Keratinocyte (primary cell): Measurements from ENCODE around the gene NEU2. TPM values are rescaled to one million over a fixed set of nuclear protein-coding genes. Genes with fewer than 3 reads are reported as not detected.

ENCODE experiments used
- DNase-seq: peaks from one replicate; pipeline ENCODE4 v3.0.0-alpha.2; 2011; ENCODE audit warnings: low read depth, missing footprints, low spot score
- FAIRE-seq: peaks from 2 replicates; lab custom pipeline; 2011; peaks lifted over from hg19 to GRCh38; lab: Jason Lieb, UNC
- H2AFZ ChIP-seq: 2 replicates; pipeline ENCODE4 v1.6.0; 2012; ENCODE audit warnings: low read length, control low read depth, inconsistent platforms; ENCODE audit not compliant: control insufficient read depth
- H3K27ac ChIP-seq: 2 replicates; pipeline ENCODE4 v1.5.1; 2011; ENCODE audit warnings: low read length; ENCODE audit not compliant: control insufficient read depth, insufficient read depth
- H3K27me3 ChIP-seq: 3 replicates; pipeline ENCODE4 v1.6.0; 2011; ENCODE audit warnings: low read length; ENCODE audit not compliant: control insufficient read depth, insufficient read depth; ENCODE audit errors: extremely low read depth
- H3K36me3 ChIP-seq, 2 experiments: 2 replicates in 1 of 2; 3 replicates in 1 of 2; pipeline ENCODE4 v1.5.1; 2011; ENCODE audit warnings: low read length in 2 of 2, mild to moderate bottlenecking in 1 of 2; ENCODE audit not compliant: control insufficient read depth in 2 of 2, insufficient read depth in 2 of 2; ENCODE audit errors: extremely low read depth in 1 of 2
- H3K4me1 ChIP-seq: 3 replicates; pipeline ENCODE4 v1.5.1; 2011; ENCODE audit warnings: low read length; ENCODE audit not compliant: control insufficient read depth, insufficient read depth; ENCODE audit errors: extremely low read depth
- H3K4me2 ChIP-seq: 3 replicates; pipeline ENCODE4 v1.6.0; 2011; ENCODE audit warnings: low read depth, low read length; ENCODE audit not compliant: control insufficient read depth, insufficient read depth; ENCODE audit errors: extremely low read depth
- H3K4me3 ChIP-seq, 3 experiments: fragments of 200-600 bp in 1 of 3; sonication (generic) in 1 of 3; 2 replicates in 2 of 3; 3 replicates in 1 of 3; pipeline ENCODE4 v1.5.1; 2011 to 2016; ENCODE audit warnings: low read length in 3 of 3, mild to moderate bottlenecking in 3 of 3, control low read depth in 2 of 3, inconsistent platforms in 1 of 3, low read depth in 1 of 3, mixed read lengths in 1 of 3, mixed run types in 1 of 3, moderate library complexity in 1 of 3; ENCODE audit not compliant: control insufficient read depth in 2 of 3, insufficient read depth in 2 of 3; ENCODE audit errors: extremely low read depth in 1 of 3
- H3K79me2 ChIP-seq: 2 replicates; pipeline ENCODE4 v1.6.0; 2012; ENCODE audit warnings: low read length; ENCODE audit not compliant: control insufficient read depth, insufficient read depth
- H3K9ac ChIP-seq: 3 replicates; pipeline ENCODE4 v1.6.0; 2011; ENCODE audit warnings: low read length; ENCODE audit not compliant: control insufficient read depth, insufficient read depth; ENCODE audit errors: extremely low read depth
- H3K9me1 ChIP-seq: 3 replicates; pipeline ENCODE4 v1.6.0; 2011; ENCODE audit warnings: low read length; ENCODE audit not compliant: control insufficient read depth, insufficient read depth; ENCODE audit errors: extremely low read depth
- H3K9me3 ChIP-seq: 2 replicates; pipeline ENCODE4 v1.5.1; 2012; ENCODE audit warnings: low read depth, low read length; ENCODE audit not compliant: control insufficient read depth
- H4K20me1 ChIP-seq: 3 replicates; pipeline ENCODE4 v1.6.0; 2011; ENCODE audit warnings: low read length; ENCODE audit not compliant: control insufficient read depth, insufficient read depth; ENCODE audit errors: extremely low read depth
- EZH2 ChIP-seq: IDR thresholded peaks from one replicate; pipeline ENCODE4 v1.6.1; 2012; ENCODE audit warnings: inconsistent platforms, mild to moderate bottlenecking, low read length, moderate library complexity
- dilution Hi-C: fragments of 300-500 bp; cut with MboI; formaldehyde crosslinking; loops from one replicate; pipeline ENCODE4 v1.7.0; 2020; ENCODE audit warnings: low sequenced_read_pairs; ENCODE audit not compliant: extremely low pct_ligation_motif_present
- polyA plus RNA-seq, 5 experiments: library from polyadenylated mRNA; depleted of rRNA in 3 of 5; stranded (reverse) in 3 of 5; stranded (forward) in 1 of 5; unstranded in 1 of 5; fragments of >200 nt; gene quantifications; 1 replicate in 1 of 5; 2 replicates in 3 of 5; 3 replicates in 1 of 5; pipeline versions ENCODE4 v1.2.1 to v1.2.3, GENCODE V29; 2011 to 2012; ENCODE audit warnings: missing spikeins in 2 of 5, low read depth in 1 of 5, low replicate concordance in 1 of 5
- TF ChIP-seq, protein P1 (sequence below), 3 experiments: IDR thresholded peaks in 1 of 3; conservative IDR thresholded peaks in 1 of 3; optimal IDR thresholded peaks in 1 of 3; 2 replicates in 2 of 3; 3 replicates in 1 of 3; pipeline versions ENCODE3 to v1.5.1; 2011; ENCODE audit warnings: low read length in 3 of 3, mild to moderate bottlenecking in 3 of 3, moderate library complexity in 2 of 3, control low read depth in 1 of 3, inconsistent platforms in 1 of 3; ENCODE audit not compliant: insufficient read depth in 2 of 3; ENCODE audit errors: extremely low read depth in 1 of 3

Gene NEU2
- polyA plus RNA-seq, 1 donor (not counting 4 experiments of a cell fraction or from before 2014, with no cell fraction given) = not detected

DNA sequence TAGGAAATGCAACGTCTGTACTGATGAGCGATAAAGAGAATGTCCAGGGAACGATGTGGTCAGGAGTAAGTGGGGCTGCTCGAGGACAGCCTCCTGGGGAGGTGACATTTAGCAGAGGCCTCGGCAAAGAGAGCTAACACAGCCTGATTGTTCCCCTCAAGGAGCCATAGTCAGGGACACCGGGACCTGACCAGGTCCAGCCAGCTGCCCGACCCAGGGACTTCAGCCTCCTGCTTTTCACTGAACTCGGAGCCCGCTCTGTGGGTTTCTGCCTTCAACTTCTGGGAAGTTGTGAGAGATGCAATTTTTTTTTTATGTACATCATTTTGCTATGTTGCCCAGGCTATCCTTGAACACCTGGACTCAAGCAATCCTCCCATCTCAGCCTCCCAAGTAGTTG lies 10.1 kb downstream of the NEU2 start:
- DNase-seq (no peak), FAIRE-seq (no peak)
- H3K9me3 ChIP-seq = no peaks in the 10 kb centered on the region
- no peak overlapping the region for H3K9ac ChIP-seq
- no peaks in the 10 kb centered on the region for H4K20me1 ChIP-seq
- H3K4me1 ChIP-seq = no peaks in the 10 kb centered on the region
- no peaks in the 10 kb centered on the region for H3K9me1 ChIP-seq
- H3K27me3 ChIP-seq = peaks cover 15% of the 10 kb centered on the region
- H3K79me2 ChIP-seq = no peaks in the 10 kb centered on the region
- H3K4me2 ChIP-seq = no peak overlapping the region
- TF ChIP-seq, protein P1, sequence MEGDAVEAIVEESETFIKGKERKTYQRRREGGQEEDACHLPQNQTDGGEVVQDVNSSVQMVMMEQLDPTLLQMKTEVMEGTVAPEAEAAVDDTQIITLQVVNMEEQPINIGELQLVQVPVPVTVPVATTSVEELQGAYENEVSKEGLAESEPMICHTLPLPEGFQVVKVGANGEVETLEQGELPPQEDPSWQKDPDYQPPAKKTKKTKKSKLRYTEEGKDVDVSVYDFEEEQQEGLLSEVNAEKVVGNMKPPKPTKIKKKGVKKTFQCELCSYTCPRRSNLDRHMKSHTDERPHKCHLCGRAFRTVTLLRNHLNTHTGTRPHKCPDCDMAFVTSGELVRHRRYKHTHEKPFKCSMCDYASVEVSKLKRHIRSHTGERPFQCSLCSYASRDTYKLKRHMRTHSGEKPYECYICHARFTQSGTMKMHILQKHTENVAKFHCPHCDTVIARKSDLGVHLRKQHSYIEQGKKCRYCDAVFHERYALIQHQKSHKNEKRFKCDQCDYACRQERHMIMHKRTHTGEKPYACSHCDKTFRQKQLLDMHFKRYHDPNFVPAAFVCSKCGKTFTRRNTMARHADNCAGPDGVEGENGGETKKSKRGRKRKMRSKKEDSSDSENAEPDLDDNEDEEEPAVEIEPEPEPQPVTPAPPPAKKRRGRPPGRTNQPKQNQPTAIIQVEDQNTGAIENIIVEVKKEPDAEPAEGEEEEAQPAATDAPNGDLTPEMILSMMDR (optimal IDR thresholded peaks at IDR 0.05 in 1 of 3, IDR thresholded peaks at IDR 0.05 in 1 of 3, conservative IDR thresholded peaks at IDR 0.05 in 1 of 3; ENCODE audit: extremely low read depth in 1 of 3, insufficient read depth in 2 of 3, low read length in 3 of 3) = no peak
- TF ChIP-seq EZH2 = no peak
- no peak overlapping the region for H2AFZ ChIP-seq
- H3K4me3 ChIP-seq = no peak overlapping the region
- no peaks in the 10 kb centered on the region for H3K36me3 ChIP-seq
- dilution Hi-C loops = no loop called here
- no peak overlapping the region for H3K27ac ChIP-seq

DNA sequence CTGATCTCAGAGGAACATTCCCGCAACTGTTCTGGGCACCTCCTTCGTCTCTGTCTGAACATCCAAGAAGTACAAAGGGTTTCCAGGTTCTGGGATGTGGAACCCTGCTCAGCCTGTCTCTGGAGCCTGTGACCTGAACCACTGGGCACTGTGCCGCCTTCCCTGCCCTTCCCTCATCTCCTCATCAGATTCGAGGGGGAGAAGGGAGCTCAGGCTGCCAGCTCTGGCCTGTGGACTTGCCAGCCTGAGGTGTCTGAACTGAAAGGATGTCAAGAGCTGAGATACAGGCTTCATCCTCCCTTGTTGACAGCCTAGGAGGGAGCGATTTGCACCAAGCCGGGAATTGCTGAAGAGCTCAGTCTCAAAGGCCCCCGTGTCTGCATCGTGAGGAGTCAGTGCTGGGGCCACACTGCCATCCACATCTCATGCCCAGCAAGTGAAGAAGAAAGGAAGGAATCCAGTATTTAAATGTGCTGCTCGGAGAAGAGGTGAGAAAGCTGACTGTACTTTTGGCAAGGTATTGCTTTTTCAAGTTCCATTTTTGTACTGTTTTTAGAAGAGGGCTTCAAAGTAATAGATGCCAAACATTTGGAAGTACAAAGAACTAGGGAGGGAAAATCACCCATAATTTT lies 12.6 kb downstream of the NEU2 start:
- Histone ChIP-seq H3K4me1 (peaks cover 10% of the 10 kb centered on the region), H3K9ac (no peak overlapping the region), H3K4me3 (no peak overlapping the region), H3K9me1 (no peaks in the 10 kb centered on the region), H3K36me3 (no peaks in the 10 kb centered on the region), H3K4me2 (no peak overlapping the region), H3K79me2 (no peaks in the 10 kb centered on the region), H3K9me3 (no peaks in the 10 kb centered on the region), H3K27ac (no peak overlapping the region), H3K27me3 (peaks cover 18% of the 10 kb centered on the region), H4K20me1 (no peaks in the 10 kb centered on the region), H2AFZ (no peak overlapping the region)
- TF ChIP-seq, protein P1 (optimal IDR thresholded peaks at IDR 0.05 in 1 of 3, IDR thresholded peaks at IDR 0.05 in 1 of 3, conservative IDR thresholded peaks at IDR 0.05 in 1 of 3; ENCODE audit: extremely low read depth in 1 of 3, insufficient read depth in 2 of 3, low read length in 3 of 3) = no peak
- no peak for TF ChIP-seq EZH2
- DNase-seq = no peak
- no peak for FAIRE-seq
- dilution Hi-C loops = no loop called here
